Panc1 (cell line): Measurements from ENCODE around the gene CELF2. TPM values are rescaled to one million over a fixed set of nuclear protein-coding genes. Genes with fewer than 3 reads are reported as not detected.

Source experiments
- ATAC-seq: fragments of 200-7000 bp; cut with Tn5 transposase; 2 replicates; pipeline ENCODE4 v1.9.1; 2020; ENCODE audit warnings: mild to moderate bottlenecking, moderate library complexity
- BruUV-seq: library from RNA; stranded (reverse); fragments of 400-500 nt; replicated peaks from 2 replicates; lab custom pipeline; 2021; lab: Mats Ljungman, UMichigan
- CTCF ChIA-PET: fragments of 300-600 bp; sonication (Branson Sonifier 250); formaldehyde crosslinking; loops from one replicate; lab custom pipeline; 2022; ENCODE audit warnings: antibody characterized with exemption; lab: Charles Lee
- POLR2A ChIA-PET: fragments of 300-600 bp; sonication (Branson Sonifier 250); formaldehyde crosslinking; loops from one replicate; lab custom pipeline; 2022; ENCODE audit warnings: antibody characterized with exemption; lab: Charles Lee
- DNase-seq: peaks from one replicate; pipeline ENCODE4 v3.0.0-alpha.2; 2010; ENCODE audit warnings: low read depth, low spot score
- H3K27ac ChIP-seq: 2 replicates; pipeline ENCODE4 v1.5.1; 2011; ENCODE audit warnings: mild to moderate bottlenecking, low read length, inconsistent platforms
- H3K27me3 ChIP-seq: fragments of 200-500 bp; sonication (Bioruptor generic); 2 replicates; pipeline ENCODE4 v1.6.0; 2014; ENCODE audit warnings: low read length, inconsistent platforms; ENCODE audit not compliant: control insufficient read depth, insufficient read depth
- H3K36me3 ChIP-seq: fragments of 200-500 bp; sonication (Bioruptor generic); 2 replicates; pipeline ENCODE4 v1.5.1; 2014; ENCODE audit warnings: inconsistent platforms, mild to moderate bottlenecking, low read length, moderate library complexity; ENCODE audit not compliant: control insufficient read depth, insufficient read depth
- H3K4me1 ChIP-seq: 2 replicates; pipeline ENCODE4 v1.5.1; 2011; ENCODE audit warnings: inconsistent platforms, mild to moderate bottlenecking, low read length, moderate library complexity; ENCODE audit not compliant: control insufficient read depth, insufficient read depth
- H3K4me3 ChIP-seq, 2 experiments: 2 replicates each; pipeline ENCODE4 v1.5.1; 2011 to 2012; ENCODE audit warnings: low read depth in 2 of 2, low read length in 2 of 2, mild to moderate bottlenecking in 2 of 2, inconsistent platforms in 1 of 2, moderate library complexity in 1 of 2
- H3K9me3 ChIP-seq: fragments of 200-500 bp; sonication (Bioruptor generic); 2 replicates; pipeline ENCODE4 v1.5.1; 2014; ENCODE audit warnings: low read depth, mild to moderate bottlenecking, inconsistent platforms, low read length, moderate library complexity; ENCODE audit not compliant: control insufficient read depth, insufficient read depth
- CTCF ChIP-seq: fragments of 450-650 bp; IDR thresholded peaks from 2 replicates; pipeline ENCODE4 v1.5.1; 2017; ENCODE audit warnings: mild to moderate bottlenecking
- POLR2AphosphoS5 ChIP-seq: IDR thresholded peaks from 2 replicates; pipeline ENCODE4 v1.6.1; 2012; ENCODE audit warnings: mild to moderate bottlenecking, low read depth, low read length, moderate library complexity
- REST ChIP-seq, 2 experiments: IDR thresholded peaks; 2 replicates each; pipeline ENCODE4 v1.6.1; 2011 to 2012; ENCODE audit warnings: low read depth in 2 of 2, control low read depth in 1 of 2, low read length in 1 of 2, mild to moderate bottlenecking in 1 of 2, moderate library complexity in 1 of 2; ENCODE audit not compliant: insufficient read depth in 1 of 2
- SIN3A ChIP-seq: IDR thresholded peaks from 2 replicates; pipeline ENCODE4 v1.6.1; 2012; ENCODE audit warnings: low read depth, mild to moderate bottlenecking, low read length, moderate library complexity, borderline replicate concordance; ENCODE audit not compliant: insufficient read depth
- TCF7L2 ChIP-seq: IDR thresholded peaks from 2 replicates; pipeline ENCODE4 v1.6.1; 2011; ENCODE audit warnings: mild to moderate bottlenecking, low read depth, low read length, inconsistent platforms
- in situ Hi-C: cut with HindIII; loops from 2 replicates; pipeline ENCODE4 v1.10.0; 2016; ENCODE audit warnings: low sequenced_read_pairs, low pct_unique_long_range_greater_than_20kb
- intact Hi-C: fragments of 100-400 bp; cut with micrococcal nuclease; formaldehyde crosslinking; loops from one replicate; pipeline ENCODE4 v1.10.0; 2022; ENCODE audit not compliant: unreplicated experiment
- total RNA-seq: library from RNA; stranded (reverse); gene quantifications from one replicate; pipeline ENCODE4 v1.2.1, GENCODE V29; 2021; ENCODE audit not compliant: unreplicated experiment

The CELF2 gene
- total RNA-seq, 1 experiment from 2014 or later = 0.44 TPM

- no peaks in the 10 kb centered on the region for H3K27me3 ChIP-seq
- ChIA-PET CTCF (no interaction called here), POLR2A (no interaction called here)
- intact Hi-C loops (no loop called here), in situ Hi-C loops (no loop called here)
- no peaks in the 10 kb centered on the region for H3K36me3 ChIP-seq
- no peak for DNase-seq
- H3K4me3 ChIP-seq = no peak overlapping the region
- H3K4me1 ChIP-seq = no peaks in the 10 kb centered on the region
- BruUV-seq = no TSS peak
- ATAC-seq = no peak
- no peaks in the 10 kb centered on the region for H3K9me3 ChIP-seq
- no peak overlapping the region for H3K27ac ChIP-seq
- TF ChIP-seq SIN3A (no peak), POLR2AphosphoS5 (no peak), TCF7L2 (no peak), CTCF (no peak), REST (IDR thresholded peaks at IDR 0.05; ENCODE audit: insufficient read depth in 1 of 2, low read depth in 2 of 2, low read length in 1 of 2) (no peak)
Measured at GRCh38 chr10:11302181-11302580, 284.5 kb downstream of the CELF2 start.

- Histone ChIP-seq H3K27me3 (no peaks in the 10 kb centered on the region), H3K36me3 (no peaks in the 10 kb centered on the region), H3K4me1 (no peaks in the 10 kb centered on the region), H3K27ac (no peak overlapping the region), H3K4me3 (no peak overlapping the region), H3K9me3 (no peaks in the 10 kb centered on the region)
- no peak for TF ChIP-seq REST (IDR thresholded peaks at IDR 0.05; ENCODE audit: insufficient read depth in 1 of 2, low read depth in 2 of 2, low read length in 1 of 2)
- no peak for TF ChIP-seq CTCF
- TF ChIP-seq POLR2AphosphoS5 = no peak
- TF ChIP-seq SIN3A = no peak
- TF ChIP-seq TCF7L2 = no peak
- DNase-seq (no peak), ATAC-seq (no peak)
- ChIA-PET POLR2A (no interaction called here), CTCF (no interaction called here)
- intact Hi-C loops = no loop called here
- no TSS peak for BruUV-seq
- in situ Hi-C loops = no loop called here
Measured at GRCh38 chr10:11303361-11304170, 285.9 kb downstream of the CELF2 start.
